Measurements from ENCODE around the gene GJB1.

The GJB1 gene

DNA sequence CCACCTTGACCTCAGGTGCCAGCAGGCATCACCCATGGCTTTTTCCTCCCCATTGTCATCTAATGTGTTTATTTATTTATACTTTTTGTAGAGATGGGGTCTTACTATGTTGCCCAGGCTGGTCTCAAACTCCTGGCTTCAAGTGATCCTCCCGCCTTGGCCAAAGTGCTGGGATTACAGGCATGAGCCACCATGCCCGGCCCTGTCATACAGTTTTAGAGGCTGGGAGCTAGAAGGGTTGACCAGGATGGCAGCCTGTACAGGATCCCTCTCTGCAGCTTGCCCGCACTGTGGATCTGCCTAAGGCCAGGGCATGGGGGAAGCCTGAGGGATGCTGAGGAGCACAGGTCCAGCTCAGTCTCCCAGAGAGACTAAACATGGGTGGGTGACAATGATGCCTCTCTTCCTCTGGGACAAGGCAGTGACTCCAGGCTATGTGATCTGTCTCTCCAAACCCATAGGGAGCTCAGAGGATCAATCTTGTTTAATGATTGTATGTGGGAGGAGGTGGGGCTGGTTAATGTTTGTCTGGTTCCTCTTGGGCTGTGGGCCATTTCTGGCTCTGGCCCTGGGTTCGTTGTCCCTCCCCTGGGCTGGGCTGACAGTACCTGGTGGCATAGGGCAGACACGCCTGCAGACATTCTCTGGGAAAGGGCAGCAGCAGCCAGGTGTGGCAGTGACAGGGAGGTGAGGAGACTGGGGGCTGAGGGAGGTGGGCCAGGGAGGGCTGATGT is 8.3 kb upstream of the GJB1 start:
- TF ChIP-seq ZNF8 (CRISPR knock-in tag; IDR thresholded peaks at IDR 0.05) (no peak), ZFP30 (CRISPR knock-in tag; IDR thresholded peaks at IDR 0.05) (no peak), ARNTL (CRISPR knock-in tag; IDR thresholded peaks at IDR 0.05; ENCODE audit: borderline replicate concordance, low read depth) (no peak), ZNF70 (CRISPR knock-in tag; IDR thresholded peaks at IDR 0.05) (no peak), OSR1 (CRISPR knock-in tag; IDR thresholded peaks at IDR 0.05) (no peak), RARB (CRISPR knock-in tag; IDR thresholded peaks at IDR 0.05) (no peak), GLIS3 (CRISPR knock-in tag; IDR thresholded peaks at IDR 0.05) (no peak), ESRRG (CRISPR knock-in tag; IDR thresholded peaks at IDR 0.05) (no peak), ZC3H10 (CRISPR knock-in tag; IDR thresholded peaks at IDR 0.05) (no peak)
- TF ChIP-seq, protein P1, sequence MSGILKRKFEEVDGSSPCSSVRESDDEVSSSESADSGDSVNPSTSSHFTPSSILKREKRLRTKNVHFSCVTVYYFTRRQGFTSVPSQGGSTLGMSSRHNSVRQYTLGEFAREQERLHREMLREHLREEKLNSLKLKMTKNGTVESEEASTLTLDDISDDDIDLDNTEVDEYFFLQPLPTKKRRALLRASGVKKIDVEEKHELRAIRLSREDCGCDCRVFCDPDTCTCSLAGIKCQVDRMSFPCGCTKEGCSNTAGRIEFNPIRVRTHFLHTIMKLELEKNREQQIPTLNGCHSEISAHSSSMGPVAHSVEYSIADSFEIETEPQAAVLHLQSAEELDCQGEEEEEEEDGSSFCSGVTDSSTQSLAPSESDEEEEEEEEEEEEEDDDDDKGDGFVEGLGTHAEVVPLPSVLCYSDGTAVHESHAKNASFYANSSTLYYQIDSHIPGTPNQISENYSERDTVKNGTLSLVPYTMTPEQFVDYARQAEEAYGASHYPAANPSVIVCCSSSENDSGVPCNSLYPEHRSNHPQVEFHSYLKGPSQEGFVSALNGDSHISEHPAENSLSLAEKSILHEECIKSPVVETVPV (CRISPR knock-in tag; IDR thresholded peaks at IDR 0.05) = no peak
- TF ChIP-seq, protein P2, sequence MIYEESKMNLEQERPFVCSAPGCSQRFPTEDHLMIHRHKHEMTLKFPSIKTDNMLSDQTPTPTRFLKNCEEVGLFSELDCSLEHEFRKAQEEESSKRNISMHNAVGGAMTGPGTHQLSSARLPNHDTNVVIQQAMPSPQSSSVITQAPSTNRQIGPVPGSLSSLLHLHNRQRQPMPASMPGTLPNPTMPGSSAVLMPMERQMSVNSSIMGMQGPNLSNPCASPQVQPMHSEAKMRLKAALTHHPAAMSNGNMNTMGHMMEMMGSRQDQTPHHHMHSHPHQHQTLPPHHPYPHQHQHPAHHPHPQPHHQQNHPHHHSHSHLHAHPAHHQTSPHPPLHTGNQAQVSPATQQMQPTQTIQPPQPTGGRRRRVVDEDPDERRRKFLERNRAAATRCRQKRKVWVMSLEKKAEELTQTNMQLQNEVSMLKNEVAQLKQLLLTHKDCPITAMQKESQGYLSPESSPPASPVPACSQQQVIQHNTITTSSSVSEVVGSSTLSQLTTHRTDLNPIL (CRISPR knock-in tag; IDR thresholded peaks at IDR 0.05; ENCODE audit: low read depth) = no peak
- TF ChIP-seq, protein P3, sequence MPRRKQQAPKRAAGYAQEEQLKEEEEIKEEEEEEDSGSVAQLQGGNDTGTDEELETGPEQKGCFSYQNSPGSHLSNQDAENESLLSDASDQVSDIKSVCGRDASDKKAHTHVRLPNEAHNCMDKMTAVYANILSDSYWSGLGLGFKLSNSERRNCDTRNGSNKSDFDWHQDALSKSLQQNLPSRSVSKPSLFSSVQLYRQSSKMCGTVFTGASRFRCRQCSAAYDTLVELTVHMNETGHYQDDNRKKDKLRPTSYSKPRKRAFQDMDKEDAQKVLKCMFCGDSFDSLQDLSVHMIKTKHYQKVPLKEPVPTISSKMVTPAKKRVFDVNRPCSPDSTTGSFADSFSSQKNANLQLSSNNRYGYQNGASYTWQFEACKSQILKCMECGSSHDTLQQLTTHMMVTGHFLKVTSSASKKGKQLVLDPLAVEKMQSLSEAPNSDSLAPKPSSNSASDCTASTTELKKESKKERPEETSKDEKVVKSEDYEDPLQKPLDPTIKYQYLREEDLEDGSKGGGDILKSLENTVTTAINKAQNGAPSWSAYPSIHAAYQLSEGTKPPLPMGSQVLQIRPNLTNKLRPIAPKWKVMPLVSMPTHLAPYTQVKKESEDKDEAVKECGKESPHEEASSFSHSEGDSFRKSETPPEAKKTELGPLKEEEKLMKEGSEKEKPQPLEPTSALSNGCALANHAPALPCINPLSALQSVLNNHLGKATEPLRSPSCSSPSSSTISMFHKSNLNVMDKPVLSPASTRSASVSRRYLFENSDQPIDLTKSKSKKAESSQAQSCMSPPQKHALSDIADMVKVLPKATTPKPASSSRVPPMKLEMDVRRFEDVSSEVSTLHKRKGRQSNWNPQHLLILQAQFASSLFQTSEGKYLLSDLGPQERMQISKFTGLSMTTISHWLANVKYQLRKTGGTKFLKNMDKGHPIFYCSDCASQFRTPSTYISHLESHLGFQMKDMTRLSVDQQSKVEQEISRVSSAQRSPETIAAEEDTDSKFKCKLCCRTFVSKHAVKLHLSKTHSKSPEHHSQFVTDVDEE (CRISPR knock-in tag; IDR thresholded peaks at IDR 0.05) = no peak
- no peak for ATAC-seq

DNA sequence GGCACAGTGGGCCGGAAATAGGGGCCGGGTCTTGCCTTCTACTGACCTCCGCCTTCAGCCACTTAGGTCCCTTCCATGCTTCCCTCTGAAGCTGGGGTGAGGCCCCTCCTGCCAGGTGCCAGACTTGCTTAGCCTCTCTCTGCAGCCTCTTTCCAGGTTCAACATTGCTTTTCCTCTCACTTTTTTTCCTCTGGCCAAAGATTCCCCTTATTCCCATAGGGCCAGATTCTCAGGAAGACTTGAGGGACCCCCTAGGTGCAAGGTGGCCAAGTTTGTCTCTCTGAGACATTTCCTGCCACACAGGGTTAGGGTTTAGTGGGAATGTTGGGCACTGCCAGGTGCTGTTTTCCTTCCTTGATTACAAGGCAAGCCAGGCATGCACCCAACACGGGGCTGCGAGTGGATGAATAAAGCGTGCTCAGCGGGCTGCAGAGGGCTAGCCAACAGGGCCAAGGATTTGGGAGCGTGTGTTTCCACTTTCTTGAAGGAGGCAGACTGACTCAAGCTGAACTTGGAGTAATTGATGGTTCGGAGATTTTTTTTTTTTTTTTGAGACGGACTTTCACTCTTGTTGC is 7.6 kb upstream of the GJB1 start:
- no peak for ATAC-seq
- no peak for TF ChIP-seq ISL1 (CRISPR knock-in tag; IDR thresholded peaks at IDR 0.05)
- TF ChIP-seq ZFP3 (CRISPR knock-in tag; IDR thresholded peaks at IDR 0.05) = no peak
- TF ChIP-seq, protein P3 (CRISPR knock-in tag; IDR thresholded peaks at IDR 0.05) = no peak
- TF ChIP-seq ZFP30 (CRISPR knock-in tag; IDR thresholded peaks at IDR 0.05) = no peak
- TF ChIP-seq ARNTL (CRISPR knock-in tag; IDR thresholded peaks at IDR 0.05; ENCODE audit: borderline replicate concordance, low read depth) = no peak
- TF ChIP-seq CSDC2 (CRISPR knock-in tag; IDR thresholded peaks at IDR 0.05) = no peak
- TF ChIP-seq SNAI2 (CRISPR knock-in tag; IDR thresholded peaks at IDR 0.05) = no peak
- TF ChIP-seq, protein P1 (CRISPR knock-in tag; IDR thresholded peaks at IDR 0.05) = no peak

DNA sequence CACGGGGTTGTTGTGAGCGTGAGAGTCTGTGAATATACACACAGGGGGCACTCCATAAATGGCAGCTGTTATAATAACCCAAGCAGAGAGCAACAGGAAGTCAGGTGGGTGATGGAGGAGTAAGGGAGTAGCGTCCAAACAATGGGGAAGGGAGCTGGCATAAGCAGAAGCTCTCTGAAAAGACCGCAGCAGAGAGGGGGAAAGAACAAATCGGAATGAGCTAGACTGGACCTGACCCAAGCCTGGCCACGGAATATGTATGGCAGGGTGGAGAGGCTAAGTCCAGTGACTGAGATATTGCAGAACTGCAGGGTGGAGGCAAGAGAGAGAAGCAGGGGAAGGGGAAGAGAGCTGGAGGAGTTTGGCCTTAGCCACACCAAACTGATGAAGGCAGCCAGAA is 6.5 kb upstream of the GJB1 start:
- TF ChIP-seq OSR1 (CRISPR knock-in tag; IDR thresholded peaks at IDR 0.05) (no peak), PPARA (CRISPR knock-in tag; IDR thresholded peaks at IDR 0.05; ENCODE audit: borderline replicate concordance) (no peak), ZFP30 (CRISPR knock-in tag; IDR thresholded peaks at IDR 0.05) (no peak)
- ATAC-seq = no peak; the same call in 2 of the 3 replicates

All from SK-N-SH treated with all-trans-retinoic acid at 6 μM for 48 hours (cell line).